SK-N-SH (cell line): Measurements from ENCODE around the gene PKD2L1. TPM values are rescaled to one million over a fixed set of nuclear protein-coding genes. Genes with fewer than 3 reads are reported as not detected.

Experiments used
- CTCF ChIA-PET: fragments of 300-600, 350-600 bp; formaldehyde crosslinking; extraction: SDS; loops from one replicate; lab custom pipeline; 2021; lab: Yijun Ruan, JAX
- POLR2A ChIA-PET: fragments of 350-600 bp; sonication (Branson Sonifier 250); formaldehyde crosslinking; extraction: SDS; loops from one replicate; lab custom pipeline; 2020; ENCODE audit warnings: antibody characterized with exemption, inconsistent platforms; lab: Yijun Ruan, JAX
- DNase-seq: peaks from one replicate; pipeline ENCODE4 v3.0.0; 2012
- H2AFZ ChIP-seq: fragments of 200-600 bp; sonication (generic); 2 replicates; pipeline ENCODE4 v1.8.1; 2016; ENCODE audit warnings: antibody characterized with exemption, mild to moderate bottlenecking, low read depth
- H3F3A ChIP-seq: fragments of 200-600 bp; sonication (generic); replicated peaks from 2 replicates; pipeline ENCODE3; 2016; ENCODE audit warnings: antibody characterized with exemption, mild to moderate bottlenecking; ENCODE audit not compliant: insufficient read depth
- H3K27ac ChIP-seq, 2 experiments: fragments of 200-500 bp in 1 of 2; fragments of 200-600 bp in 1 of 2; sonication (Bioruptor generic) in 1 of 2; sonication (generic), shearing (Covaris generic) in 1 of 2; 2 replicates each; pipeline versions ENCODE4 v1.5.1 to v1.6.1; 2014 to 2016; ENCODE audit warnings: low read depth in 2 of 2, inconsistent platforms in 1 of 2, low read length in 1 of 2, mild to moderate bottlenecking in 1 of 2, mixed read lengths in 1 of 2
- H3K27me3 ChIP-seq: fragments of 200-600 bp; sonication (generic), shearing (Covaris generic); 2 replicates; pipeline ENCODE4 v1.6.1; 2016; ENCODE audit warnings: mixed run types; ENCODE audit not compliant: insufficient read depth
- H3K36me3 ChIP-seq, 2 experiments: fragments of 200-500 bp in 1 of 2; fragments of 200-600 bp in 1 of 2; sonication (Bioruptor generic) in 1 of 2; sonication (generic) in 1 of 2; replicated peaks in 1 of 2; 2 replicates each; pipeline versions ENCODE3 to v1.5.1; 2014 to 2016; ENCODE audit warnings: low read length in 1 of 2, mild to moderate bottlenecking in 1 of 2; ENCODE audit not compliant: insufficient read depth in 2 of 2, control insufficient read depth in 1 of 2
- H3K4me1 ChIP-seq, 2 experiments: fragments of 200-500 bp in 1 of 2; fragments of 200-600 bp in 1 of 2; sonication (Bioruptor generic) in 1 of 2; sonication (generic), shearing (Covaris generic) in 1 of 2; 2 replicates each; pipeline versions ENCODE4 v1.5.1 to v1.6.1; 2014 to 2016; ENCODE audit warnings: low read depth in 1 of 2, low read length in 1 of 2, mixed run types in 1 of 2; ENCODE audit not compliant: insufficient read depth in 2 of 2, control insufficient read depth in 1 of 2
- H3K4me2 ChIP-seq: fragments of 200-600 bp; sonication (generic), shearing (Covaris generic); 2 replicates; pipeline ENCODE4 v1.6.1; 2017; ENCODE audit warnings: mixed run types
- H3K4me3 ChIP-seq, 2 experiments: fragments of 200-500 bp in 1 of 2; fragments of 200-600 bp in 1 of 2; sonication (Bioruptor generic) in 1 of 2; sonication (generic), shearing (Covaris generic) in 1 of 2; 2 replicates each; pipeline versions ENCODE4 v1.5.1 to v1.8.1; 2014 to 2016; ENCODE audit warnings: low read depth in 2 of 2, inconsistent platforms in 1 of 2, low read length in 1 of 2, mild to moderate bottlenecking in 1 of 2, mixed read lengths in 1 of 2, moderate library complexity in 1 of 2
- H3K79me2 ChIP-seq: fragments of 200-600 bp; sonication (generic); 2 replicates; pipeline ENCODE4 v1.8.1; 2017; ENCODE audit warnings: mild to moderate bottlenecking; ENCODE audit not compliant: insufficient read depth
- H3K9ac ChIP-seq: fragments of 200-600 bp; sonication (generic); 2 replicates; pipeline ENCODE4 v1.6.1; 2017; ENCODE audit warnings: mixed run types
- H3K9me2 ChIP-seq: fragments of 200-600 bp; sonication (generic); 2 replicates; pipeline ENCODE4 v1.6.1; 2017; ENCODE audit warnings: mixed run types
- H3K9me3 ChIP-seq: fragments of 200-600 bp; sonication (generic); 2 replicates; pipeline ENCODE4 v1.6.1; 2017; ENCODE audit warnings: mixed run types, mild to moderate bottlenecking, moderate library complexity
- H4K20me1 ChIP-seq: fragments of 200-600 bp; sonication (generic); 2 replicates; pipeline ENCODE4 v1.6.1; 2017; ENCODE audit warnings: mild to moderate bottlenecking, mixed run types; ENCODE audit not compliant: insufficient read depth
- CTCF ChIP-seq: fragments of 200-600 bp; sonication (generic); IDR thresholded peaks from 2 replicates; pipeline ENCODE4 v1.6.1; 2017; ENCODE audit warnings: antibody characterized with exemption, mild to moderate bottlenecking, moderate library complexity
- EP300 ChIP-seq, 2 experiments: IDR thresholded peaks; 2 replicates each; pipeline versions ENCODE4 v1.4.0 to v1.6.1; 2012; ENCODE audit warnings: borderline replicate concordance in 1 of 2, low read depth in 1 of 2, low read length in 1 of 2
- FOSL2 ChIP-seq: IDR thresholded peaks from 2 replicates; pipeline ENCODE4 v1.4.0; 2012; ENCODE audit warnings: low read depth, mild to moderate bottlenecking, moderate library complexity, borderline replicate concordance
- FOXJ3 ChIP-seq: sonication (generic); formaldehyde crosslinking; IDR thresholded peaks from 2 replicates; pipeline ENCODE4 v1.5.1; 2020; ENCODE audit warnings: mild to moderate bottlenecking, missing genetic modification reagents
- IRF3 ChIP-seq: fragments of 150-350 bp; IDR thresholded peaks from 2 replicates; pipeline ENCODE4 v1.6.1; 2016; ENCODE audit warnings: mild to moderate bottlenecking, low read depth, low read length
- NFIC ChIP-seq: IDR thresholded peaks from 2 replicates; pipeline ENCODE4 v1.4.0; 2012; ENCODE audit warnings: borderline replicate concordance
- POLR2AphosphoS5 ChIP-seq: IDR thresholded peaks from 2 replicates; pipeline ENCODE4 v1.6.1; 2012; ENCODE audit warnings: low read depth, low read length
- RFX5 ChIP-seq: IDR thresholded peaks from 2 replicates; pipeline ENCODE4 v1.6.1; 2012; ENCODE audit warnings: mild to moderate bottlenecking, improper control_type of control experiment, low read length
- RXRA ChIP-seq: IDR thresholded peaks from 2 replicates; pipeline ENCODE4 v1.4.0; 2012; ENCODE audit warnings: low read depth, mild to moderate bottlenecking, borderline replicate concordance
- SMC3 ChIP-seq: IDR thresholded peaks from 2 replicates; pipeline ENCODE4 v1.6.1; 2012; ENCODE audit warnings: low read depth, low read length, improper control_type of control experiment
- TCF12 ChIP-seq: IDR thresholded peaks from 2 replicates; pipeline ENCODE4 v1.4.0; 2012
- TEAD4 ChIP-seq: IDR thresholded peaks from 2 replicates; pipeline ENCODE4 v1.4.0; 2012; ENCODE audit warnings: mild to moderate bottlenecking, borderline replicate concordance; ENCODE audit not compliant: insufficient read depth
- USF2 ChIP-seq: fragments of 150-350 bp; IDR thresholded peaks from 2 replicates; pipeline ENCODE4 v1.6.1; 2017; ENCODE audit warnings: antibody characterized with exemption, low read length, low read depth, borderline replicate concordance
- YY1 ChIP-seq: IDR thresholded peaks from 2 replicates; pipeline ENCODE4 v1.4.0; 2012; ENCODE audit warnings: low read depth, mild to moderate bottlenecking
- WGBS: methylation state at CpG from one replicate; pipeline ENCODE4 v1.1.6; 2017; ENCODE audit warnings: low lambda C conversion rate; 5-methylcytosine and 5-hydroxymethylcytosine counted together
- polyA plus RNA-seq, 3 experiments: library from polyadenylated mRNA; depleted of rRNA; stranded (reverse); fragments of >200 nt; gene quantifications; 2 replicates each; pipeline ENCODE4 v1.2.3, GENCODE V29; 2012

Gene PKD2L1
- polyA plus RNA-seq, 1 of the 3 experiments (the other 2 are of a cell fraction) = not detected

GRCh38 chr10:100254191-100254590, 75.8 kb downstream of the PKD2L1 start:
- no peaks in the 10 kb centered on the region for H4K20me1 ChIP-seq
- no peak overlapping the region for H3K27ac ChIP-seq
- no peaks in the 10 kb centered on the region for H3F3A ChIP-seq
- no peaks in the 10 kb centered on the region for H3K27me3 ChIP-seq
- CTCF ChIA-PET = interaction anchor here (2.0 kb wide), 1 partner anchor 14 kb away, joined by 5 read pairs; no protein-coding TSS in a partner anchor
- H3K79me2 ChIP-seq = no peaks in the 10 kb centered on the region
- no peaks in the 10 kb centered on the region for H3K9me3 ChIP-seq
- TF ChIP-seq RXRA (no peak), YY1 (no peak), NFIC (no peak), SMC3 (no peak), CTCF (no peak), FOSL2 (no peak), TEAD4 (no peak), RFX5 (no peak), EP300 (IDR thresholded peaks at IDR 0.05; ENCODE audit: borderline replicate concordance in 1 of 2, low read depth in 1 of 2, low read length in 1 of 2) (no peak), FOXJ3 (CRISPR knock-in tag) (no peak), TCF12 (no peak), IRF3 (no peak)
- DNase-seq = no peak
- H3K4me3 ChIP-seq = no peak overlapping the region
- POLR2A ChIA-PET = no interaction called here
- no peaks in the 10 kb centered on the region for H3K9me2 ChIP-seq
- no peak overlapping the region for H3K9ac ChIP-seq
- peaks cover 49 to 56% of the 10 kb centered on the region in 2 experiments for H3K36me3 ChIP-seq
- H3K4me1 ChIP-seq = no peaks in the 10 kb centered on the region
- 88% methylated on average over 3 of the region's 3 CpGs for WGBS
- H3K4me2 ChIP-seq = no peak overlapping the region
- no peak overlapping the region for H2AFZ ChIP-seq

GRCh38 chr10:100253041-100253440, 77.0 kb downstream of the PKD2L1 start:
- Histone ChIP-seq H3K9ac (no peak overlapping the region), H3K9me3 (no peaks in the 10 kb centered on the region), H4K20me1 (no peaks in the 10 kb centered on the region), H3F3A (no peaks in the 10 kb centered on the region), H3K36me3 (peaks cover 46 to 58% of the 10 kb centered on the region in 2 experiments), H3K9me2 (no peaks in the 10 kb centered on the region), H2AFZ (no peak overlapping the region), H3K79me2 (no peaks in the 10 kb centered on the region), H3K4me2 (no peak overlapping the region), H3K27me3 (no peaks in the 10 kb centered on the region), H3K27ac (no peak overlapping the region), H3K4me3 (no peak overlapping the region), H3K4me1 (no peaks in the 10 kb centered on the region)
- no peak for DNase-seq
- CTCF ChIA-PET = no interaction called here
- WGBS = 89% methylated on average over 5 of the region's 5 CpGs
- POLR2A ChIA-PET = no interaction called here
- TF ChIP-seq POLR2AphosphoS5 = no peak
- no peak for TF ChIP-seq USF2
